ENCODE data around the gene PFN1.

GRCh38 chr17:4938069-4938491, 10.2 kb downstream of the PFN1 start:
- TF ChIP-seq CTCF (IDR thresholded peaks at IDR 0.05) (no peak), POLR2AphosphoS5 (IDR thresholded peaks at IDR 0.05; ENCODE audit: insufficient read depth in 1 of 2, low read depth in 1 of 2) (no peak)
